Caco-2 (cell line): ENCODE results near the gene AUTS2. TPM values are rescaled to one million over a fixed set of nuclear protein-coding genes. Genes with fewer than 3 reads are reported as not detected.

Source experiments
- BruUV-seq: library from RNA; stranded (reverse); fragments of 400-500 nt; replicated peaks from 2 replicates; lab custom pipeline; 2021; lab: Mats Ljungman, UMichigan
- CTCF ChIA-PET: fragments of 300-600 bp; sonication (Branson Sonifier 250); formaldehyde crosslinking; loops from one replicate; lab custom pipeline; 2022; ENCODE audit warnings: antibody characterized with exemption; lab: Charles Lee
- POLR2A ChIA-PET: fragments of 300-600 bp; sonication (Branson Sonifier 250); formaldehyde crosslinking; loops from one replicate; lab custom pipeline; 2022; ENCODE audit warnings: antibody characterized with exemption; lab: Charles Lee
- DNase-seq, 2 experiments: peaks; one replicate each; pipeline versions ENCODE4 v3.0.0 to v3.0.0-alpha.2; 2020 to 2022
- H3K27me3 ChIP-seq: replicated peaks from 2 replicates; pipeline ENCODE4 v1.6.0; 2011; ENCODE audit warnings: low read length; ENCODE audit not compliant: control insufficient read depth, insufficient read depth
- H3K36me3 ChIP-seq: 2 replicates; pipeline ENCODE4 v1.5.1; 2011; ENCODE audit warnings: low read length; ENCODE audit not compliant: control insufficient read depth, insufficient read depth
- H3K4me1 ChIP-seq: fragments of 250-450 bp; sonication (Bioruptor Pico); 2 replicates; pipeline ENCODE4 v1.5.1; 2020; ENCODE audit warnings: mild to moderate bottlenecking
- H3K4me3 ChIP-seq: 2 replicates; pipeline ENCODE4 v1.5.1; 2011; ENCODE audit warnings: low read depth, mild to moderate bottlenecking, control low read depth, low read length
- H3K9me3 ChIP-seq: fragments of 250-450 bp; sonication (Bioruptor Pico); 2 replicates; pipeline ENCODE4 v1.5.1; 2020; ENCODE audit warnings: mild to moderate bottlenecking, moderate library complexity
- H3K27ac Mint-ChIP-seq: one replicate; pipeline ENCODE4 v1.8.0; 2022; ENCODE audit warnings: mixed read lengths; ENCODE audit not compliant: unreplicated experiment
- H3K27me3 Mint-ChIP-seq: one replicate; pipeline ENCODE4 v1.8.0; 2022; ENCODE audit warnings: mixed read lengths; ENCODE audit not compliant: insufficient read depth, unreplicated experiment
- H3K36me3 Mint-ChIP-seq: one replicate; pipeline ENCODE4 v1.8.0; 2022; ENCODE audit warnings: mild to moderate bottlenecking, mixed read lengths; ENCODE audit not compliant: insufficient read depth, unreplicated experiment
- H3K4me1 Mint-ChIP-seq: one replicate; pipeline ENCODE4 v1.8.0; 2022; ENCODE audit warnings: low read depth, mixed read lengths; ENCODE audit not compliant: unreplicated experiment
- H3K4me3 Mint-ChIP-seq: one replicate; pipeline ENCODE4 v1.8.0; 2022; ENCODE audit warnings: mild to moderate bottlenecking, moderate library complexity, mixed read lengths; ENCODE audit not compliant: unreplicated experiment
- H3K9me3 Mint-ChIP-seq: one replicate; pipeline ENCODE4 v1.8.0; 2022; ENCODE audit warnings: mixed read lengths; ENCODE audit not compliant: unreplicated experiment
- CTCF ChIP-seq, 2 experiments: fragments of 200-600 bp in 1 of 2; IDR thresholded peaks; 1 replicate in 1 of 2; 2 replicates in 1 of 2; pipeline versions ENCODE4 v1.5.1 to v1.8.0; 2011 to 2022; ENCODE audit warnings: antibody characterized with exemption in 1 of 2, control low read depth in 1 of 2, inconsistent platforms in 1 of 2, low read depth in 1 of 2, low read length in 1 of 2, mild to moderate bottlenecking in 1 of 2, moderate library complexity in 1 of 2; ENCODE audit not compliant: insufficient read depth in 1 of 2, severe bottlenecking in 1 of 2, unreplicated experiment in 1 of 2
- intact Hi-C: fragments of 100-400 bp; cut with micrococcal nuclease; formaldehyde crosslinking; loops from one replicate; pipeline ENCODE4 v1.10.0; 2022; ENCODE audit not compliant: unreplicated experiment
- total RNA-seq: library from RNA; stranded (reverse); gene quantifications from 2 replicates; pipeline ENCODE4 v1.2.3, GENCODE V29; 2022

The AUTS2 gene
- total RNA-seq, 1 experiment from 2014 or later = 37.1 TPM

GRCh38 chr7:70739646-70740210 is 1141.5 kb downstream of the AUTS2 start:
- no peak overlapping the region for H3K4me3 ChIP-seq
- no peak for TF ChIP-seq CTCF (IDR thresholded peaks at IDR 0.05; ENCODE audit: insufficient read depth in 1 of 2, low read depth in 1 of 2, low read length in 1 of 2, severe bottlenecking in 1 of 2, unreplicated experiment in 1 of 2)
- Mint-ChIP-seq H3K27me3 (no peaks in the 10 kb centered on the region), H3K9me3 (no peaks in the 10 kb centered on the region), H3K4me1 (peaks cover 12% of the 10 kb centered on the region), H3K27ac (no peak overlapping the region), H3K4me3 (no peak overlapping the region), H3K36me3 (peaks cover 5% of the 10 kb centered on the region)
- H3K27me3 ChIP-seq = no peaks in the 10 kb centered on the region
- CTCF ChIA-PET = interaction anchor here (0.6 kb wide), 1 partner anchor 23 kb away, joined by 4 read pairs; no protein-coding TSS in a partner anchor
- H3K9me3 ChIP-seq = no peaks in the 10 kb centered on the region
- no peak for DNase-seq
- H3K4me1 ChIP-seq = no peaks in the 10 kb centered on the region
- POLR2A ChIA-PET = no interaction called here
- BruUV-seq = no TSS peak
- intact Hi-C loops = no loop called here
- no peaks in the 10 kb centered on the region for H3K36me3 ChIP-seq

GRCh38 chr7:70741666-70742065 is 1143.4 kb downstream of the AUTS2 start:
- DNase-seq = no peak
- no peak for TF ChIP-seq CTCF (IDR thresholded peaks at IDR 0.05; ENCODE audit: insufficient read depth in 1 of 2, low read depth in 1 of 2, low read length in 1 of 2, severe bottlenecking in 1 of 2, unreplicated experiment in 1 of 2)
- Histone ChIP-seq H3K36me3 (no peaks in the 10 kb centered on the region), H3K4me1 (no peaks in the 10 kb centered on the region), H3K27me3 (no peaks in the 10 kb centered on the region), H3K4me3 (no peak overlapping the region), H3K9me3 (no peaks in the 10 kb centered on the region)
- H3K27ac Mint-ChIP-seq = no peak overlapping the region
- ChIA-PET CTCF (no interaction called here), POLR2A (no interaction called here)
- no peaks in the 10 kb centered on the region for H3K9me3 Mint-ChIP-seq
- no peaks in the 10 kb centered on the region for H3K27me3 Mint-ChIP-seq
- H3K36me3 Mint-ChIP-seq = peaks cover 5% of the 10 kb centered on the region
- intact Hi-C loops = no loop called here
- H3K4me3 Mint-ChIP-seq = no peak overlapping the region
- BruUV-seq = no TSS peak
- peaks cover 4% of the 10 kb centered on the region for H3K4me1 Mint-ChIP-seq

- no TSS peak for BruUV-seq
- Histone ChIP-seq H3K4me3 (no peak overlapping the region), H3K36me3 (no peaks in the 10 kb centered on the region), H3K27me3 (no peaks in the 10 kb centered on the region), H3K9me3 (no peaks in the 10 kb centered on the region), H3K4me1 (no peaks in the 10 kb centered on the region)
- intact Hi-C loops = no loop called here
- Mint-ChIP-seq H3K36me3 (no peaks in the 10 kb centered on the region), H3K27ac (no peak overlapping the region), H3K27me3 (no peaks in the 10 kb centered on the region), H3K4me3 (no peak overlapping the region), H3K4me1 (no peaks in the 10 kb centered on the region), H3K9me3 (no peaks in the 10 kb centered on the region)
- no peak for DNase-seq
- TF ChIP-seq CTCF (IDR thresholded peaks at IDR 0.05; ENCODE audit: insufficient read depth in 1 of 2, low read depth in 1 of 2, low read length in 1 of 2, severe bottlenecking in 1 of 2, unreplicated experiment in 1 of 2) = no peak
- POLR2A ChIA-PET = no interaction called here
- CTCF ChIA-PET = no interaction called here
Observed at GRCh38 chr7:70743531-70744325, 1145.5 kb downstream of the AUTS2 start.
